GM21576 (cell line): Measurements from ENCODE around the gene DAP.
"Not testable (repeated sequence)": the region's sequence is repeated elsewhere in the genome, so short reads cannot be mapped to it uniquely, and the experiment has no call there.

Experiments used
- ATAC-seq: cut with Tn5 transposase; IDR thresholded peaks from one replicate; pipeline ENCODE4 v1.9.1; 2021; ENCODE audit warnings: mild to moderate bottlenecking, moderate library complexity; ENCODE audit not compliant: unreplicated experiment

DAP gene

DNA sequence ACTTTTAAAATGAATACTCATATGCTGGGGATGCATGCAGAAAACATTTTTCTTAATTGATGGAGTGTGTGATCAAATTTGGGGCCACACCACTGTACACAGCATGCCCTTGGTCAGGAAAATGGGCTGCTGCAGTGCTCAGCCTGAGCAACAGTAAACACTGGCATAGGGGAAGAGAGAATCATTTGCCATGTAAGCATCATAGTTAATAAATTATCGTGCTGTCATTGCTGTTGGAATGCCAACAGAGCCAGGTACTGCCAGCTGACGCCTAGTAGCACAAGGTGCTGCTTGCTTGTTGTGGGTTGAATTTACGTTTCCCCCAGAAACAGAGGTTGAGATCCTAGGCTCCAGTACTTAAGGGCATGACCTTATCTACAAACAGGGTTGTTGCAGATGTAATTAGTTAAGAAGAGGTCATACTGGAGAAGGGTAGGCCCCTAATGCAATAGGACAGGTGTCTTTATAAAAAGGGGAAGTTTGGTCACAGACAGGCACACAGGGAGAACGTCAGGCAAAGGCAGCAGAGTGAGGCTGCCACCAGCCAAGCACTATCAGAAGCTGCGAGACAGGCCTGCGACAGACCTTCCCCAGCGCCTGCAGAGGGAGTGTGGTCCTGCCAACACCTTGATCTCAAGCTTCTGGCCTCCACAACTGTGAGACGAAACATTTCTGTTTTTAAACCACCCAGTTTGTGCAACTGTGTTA, 25.3 kb downstream of the DAP start:
- peak; percentile 86 for ATAC-seq

- no peak for ATAC-seq
These were observed 26.1 kb downstream of the DAP start for GRCh38 chr5:10734832-10735523.

GRCh38 chr5:10734037-10734709, 26.9 kb downstream of the DAP start:
- ATAC-seq, result no peak

- ATAC-seq, result no peak
These were observed 27.6 kb downstream of the DAP start for GRCh38 chr5:10733426-10733825.

DNA sequence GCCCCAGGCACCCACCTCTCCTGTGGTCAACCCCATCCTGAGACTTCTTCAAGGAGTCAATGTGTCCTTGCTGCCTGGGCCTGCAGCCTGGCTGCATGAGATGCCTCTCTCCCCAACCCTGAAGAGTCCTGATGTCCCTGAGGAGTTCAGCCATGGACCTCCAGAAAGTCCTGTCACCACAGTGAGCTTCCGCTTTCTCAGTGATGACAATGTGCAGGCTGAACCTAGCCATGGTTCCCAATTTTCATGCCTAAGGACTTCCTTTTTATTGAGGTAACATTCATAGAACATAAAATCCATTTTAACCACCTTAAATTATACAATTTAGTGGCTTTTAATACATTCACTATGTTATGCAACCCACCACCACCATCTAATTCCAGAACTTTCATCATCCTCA, 29.1 kb downstream of the DAP start:
- no peak for ATAC-seq

- ATAC-seq, result no peak
These were observed 31.0 kb downstream of the DAP start for GRCh38 chr5:10730043-10730351.

DNA sequence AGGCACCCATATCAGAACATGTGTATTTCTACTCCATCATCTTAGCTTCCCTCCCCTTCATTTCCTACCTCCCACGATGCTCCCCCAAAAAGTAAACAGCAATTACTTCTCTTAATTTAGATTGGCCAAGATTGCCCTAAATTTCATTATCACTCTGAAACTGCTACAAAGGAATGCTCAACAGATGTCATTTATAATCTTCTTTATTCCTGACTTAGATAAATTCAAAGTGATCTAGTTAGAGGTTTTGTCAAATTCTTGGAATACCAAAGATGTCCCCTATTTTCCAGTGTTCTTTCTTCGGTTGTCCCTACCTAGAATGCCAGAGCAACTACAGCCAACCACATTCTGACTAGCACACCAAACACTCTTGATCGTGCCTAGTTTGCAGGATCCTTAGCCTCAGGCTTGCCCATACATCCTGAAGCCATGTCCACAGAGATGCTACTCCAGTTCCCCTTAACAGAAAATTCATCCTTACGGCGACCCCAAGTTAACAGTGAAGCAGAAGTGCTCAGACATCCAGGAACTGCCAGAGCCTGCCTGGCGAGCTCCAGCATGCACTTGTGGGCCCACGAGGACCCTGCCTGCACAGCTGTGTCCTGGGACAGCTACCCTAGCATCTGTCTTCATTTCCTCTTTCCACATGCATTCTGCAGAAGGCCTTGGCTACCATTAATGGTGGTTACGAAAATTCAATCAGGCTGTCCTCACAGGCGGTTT, 31.6 kb downstream of the DAP start:
- ATAC-seq, result no peak

DNA sequence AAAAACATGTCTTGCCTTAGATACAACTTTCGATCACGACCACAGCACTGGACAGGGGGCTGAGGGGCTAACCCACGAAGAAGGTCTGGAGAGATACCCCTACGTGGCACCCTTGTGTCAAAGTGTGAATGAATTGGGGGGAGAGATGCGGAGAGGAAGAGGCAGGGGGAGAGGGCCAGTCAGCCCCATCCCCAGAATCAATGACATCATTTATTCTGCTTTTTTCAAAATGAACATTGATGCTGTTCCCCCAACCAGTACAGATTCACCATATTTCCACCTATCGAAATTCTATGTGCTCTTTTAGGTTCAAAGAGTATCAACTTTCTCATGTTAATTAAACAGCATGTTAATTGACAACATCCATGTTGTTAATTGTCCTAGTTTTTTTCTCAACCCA, 32.4 kb downstream of the DAP start:
- no peak for ATAC-seq

DNA sequence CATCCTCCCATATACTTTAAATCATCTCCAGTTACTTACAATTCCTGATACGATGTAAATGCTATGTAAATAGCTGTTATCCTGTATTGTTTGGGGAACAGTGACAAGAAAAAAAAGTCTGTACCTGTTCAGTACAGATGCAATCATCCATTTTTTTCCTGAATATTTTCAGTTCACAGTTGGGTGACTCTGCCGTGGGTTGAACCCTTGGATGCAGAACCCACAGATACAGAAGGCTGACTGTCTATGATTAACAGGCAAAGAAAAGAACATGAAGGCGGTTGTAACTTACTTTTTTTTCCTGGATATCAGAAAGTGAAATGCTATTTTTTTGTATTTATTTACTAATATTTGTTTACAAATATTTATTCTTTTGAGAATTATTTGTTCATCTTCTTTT, 33.2 kb downstream of the DAP start:
- no peak for ATAC-seq

GRCh38 chr5:10726913-10727517, 34.0 kb downstream of the DAP start:
- peak; percentile 90 for ATAC-seq

GRCh38 chr5:10726179-10726912, 34.7 kb downstream of the DAP start:
- ATAC-seq, result no peak

- ATAC-seq, result no peak
These were observed 35.4 kb downstream of the DAP start for GRCh38 chr5:10725636-10726035.

GRCh38 chr5:10724781-10725507, 36.1 kb downstream of the DAP start:
- ATAC-seq, result no peak

DNA sequence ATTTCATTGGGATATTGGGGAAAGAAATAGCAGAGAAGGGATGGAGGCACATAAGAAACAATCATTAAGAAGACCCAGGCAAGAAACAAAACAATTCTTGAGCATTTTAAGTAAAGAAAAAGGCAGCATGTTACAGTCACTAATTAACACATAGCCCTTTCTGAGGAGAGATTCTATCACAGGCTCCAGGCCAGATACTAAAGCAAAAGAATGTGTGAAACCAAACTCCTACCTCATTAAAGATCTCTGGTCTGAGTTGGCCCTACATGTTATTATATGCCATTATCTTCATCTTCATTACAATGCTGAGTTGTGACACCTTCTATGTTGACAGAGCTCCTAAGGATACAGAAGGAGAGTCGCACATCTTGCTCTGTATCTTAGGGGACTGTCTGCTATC, 37.5 kb downstream of the DAP start:
- ATAC-seq, result no peak

- not testable (repeated sequence) for ATAC-seq
These were observed 40.3 kb downstream of the DAP start for GRCh38 chr5:10720766-10721165.

GRCh38 chr5:10719965-10720364, 41.1 kb downstream of the DAP start:
- no peak for ATAC-seq

- ATAC-seq, result not testable (repeated sequence)
These were observed 42.4 kb downstream of the DAP start for GRCh38 chr5:10718617-10719016.

- not testable (repeated sequence) for ATAC-seq
These were observed 44.2 kb downstream of the DAP start for GRCh38 chr5:10716825-10717224.

DNA sequence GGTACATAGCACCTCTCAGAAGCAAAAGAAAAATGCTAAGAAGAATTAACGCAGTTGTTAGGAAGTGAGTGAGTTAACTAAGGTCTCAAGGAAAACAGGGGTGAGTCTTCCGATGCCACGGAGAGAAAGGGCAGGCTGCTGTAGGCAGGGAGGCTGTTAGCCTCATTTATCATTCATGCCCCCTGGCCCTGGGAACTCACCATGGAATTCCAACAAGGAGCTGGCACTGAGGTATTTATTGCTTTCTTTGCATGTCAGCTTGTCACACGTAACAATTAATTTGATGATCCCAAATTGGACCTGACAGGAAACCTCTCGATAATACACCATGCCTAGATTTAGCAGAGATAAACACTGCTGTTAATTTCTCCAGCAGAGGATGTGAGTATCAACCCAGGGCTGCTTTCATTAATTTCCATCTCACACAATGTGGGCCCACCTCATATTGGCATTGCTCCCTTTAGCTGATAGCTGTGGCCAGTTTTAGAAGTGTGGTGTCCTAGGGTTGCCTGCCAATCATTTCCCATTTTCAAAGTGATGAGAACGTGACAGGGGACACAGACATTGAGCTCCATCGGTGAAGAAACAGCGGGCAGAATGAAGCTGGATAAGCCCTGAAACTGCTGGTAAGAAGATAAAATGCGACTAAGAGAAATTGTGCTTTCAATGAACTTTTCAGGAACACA, 45.3 kb downstream of the DAP start:
- ATAC-seq, result no peak
